ENCODE measurements around the gene PLXNA4.

Gene PLXNA4

DNA sequence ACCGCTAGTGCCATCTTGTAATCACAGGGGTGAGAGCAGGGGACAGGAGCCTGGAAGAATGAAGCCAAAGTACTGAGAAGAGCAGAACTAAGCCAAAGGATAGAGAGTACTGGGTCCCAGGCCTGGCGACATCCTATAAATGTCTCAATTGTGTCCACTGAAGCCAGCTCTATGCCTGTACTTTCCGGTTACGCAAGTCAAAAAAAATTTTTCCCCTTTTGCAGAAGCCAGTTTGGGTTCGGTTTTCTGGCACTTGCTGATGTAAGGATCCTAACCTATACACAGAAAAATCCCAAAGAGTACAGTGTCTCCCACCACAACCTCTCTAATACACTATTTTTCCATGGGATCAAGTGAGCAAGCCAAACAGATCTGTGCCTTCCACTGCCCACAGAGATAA lies 61.1 kb downstream of the PLXNA4 start:
- DNase-seq (ENCODE audit: insufficient read length, low spot score) (no peak), FAIRE-seq (no peak)
- no peak for TF ChIP-seq PAX5 (IDR thresholded peaks at IDR 0.05; ENCODE audit: insufficient read depth, low read length, severe bottlenecking)
- no peak for TF ChIP-seq POU2F2 (IDR thresholded peaks at IDR 0.05; ENCODE audit: low read depth, low read length)
- TF ChIP-seq POLR2AphosphoS5 (IDR thresholded peaks at IDR 0.05; ENCODE audit: low read depth, low read length): no peak
- no peak for TF ChIP-seq TAF1 (IDR thresholded peaks at IDR 0.05; ENCODE audit: low read depth, low read length)
- no peak for TF ChIP-seq SPI1 (IDR thresholded peaks at IDR 0.05; ENCODE audit: low read depth, low read length)
- no peak for TF ChIP-seq POLR2A (IDR thresholded peaks at IDR 0.05; ENCODE audit: low read depth, low read length)

- no peak for FAIRE-seq
- TF ChIP-seq POU2F2 (IDR thresholded peaks at IDR 0.05; ENCODE audit: low read depth, low read length): no peak
- TF ChIP-seq TAF1 (IDR thresholded peaks at IDR 0.05; ENCODE audit: low read depth, low read length): no peak
- TF ChIP-seq SPI1 (IDR thresholded peaks at IDR 0.05; ENCODE audit: low read depth, low read length): no peak
- TF ChIP-seq POLR2A (IDR thresholded peaks at IDR 0.05; ENCODE audit: low read depth, low read length): no peak
- no peak for TF ChIP-seq PAX5 (IDR thresholded peaks at IDR 0.05; ENCODE audit: insufficient read depth, low read length, severe bottlenecking)
- no peak for TF ChIP-seq POLR2AphosphoS5 (IDR thresholded peaks at IDR 0.05; ENCODE audit: low read depth, low read length)
- DNase-seq (ENCODE audit: insufficient read length, low spot score): no peak
Measured at GRCh38 chr7:132514430-132514829, 61.8 kb downstream of the PLXNA4 start.

DNA sequence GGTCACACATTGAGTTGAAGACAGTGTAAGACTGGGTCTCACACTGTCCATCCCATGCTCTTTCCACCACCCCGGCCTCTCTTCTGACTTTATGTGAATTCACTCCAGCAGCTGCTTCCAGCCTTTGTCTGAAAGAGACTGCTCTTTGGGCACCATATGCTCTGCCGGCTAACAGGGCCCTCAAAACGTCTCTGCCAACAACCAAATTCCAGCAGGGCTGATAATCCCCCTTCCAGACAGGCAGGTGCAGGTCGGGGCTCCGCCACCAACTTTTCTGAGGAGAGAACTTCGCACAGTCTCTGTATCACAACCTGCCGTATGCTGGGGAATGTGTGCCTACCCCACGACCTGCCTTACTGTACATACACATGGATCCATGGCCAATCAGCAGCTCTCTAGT lies 64.3 kb downstream of the PLXNA4 start:
- TF ChIP-seq SPI1 (IDR thresholded peaks at IDR 0.05; ENCODE audit: low read depth, low read length) (no peak), PAX5 (IDR thresholded peaks at IDR 0.05; ENCODE audit: insufficient read depth, low read length, severe bottlenecking) (no peak), TAF1 (IDR thresholded peaks at IDR 0.05; ENCODE audit: low read depth, low read length) (no peak), POU2F2 (IDR thresholded peaks at IDR 0.05; ENCODE audit: low read depth, low read length) (no peak), POLR2AphosphoS5 (IDR thresholded peaks at IDR 0.05; ENCODE audit: low read depth, low read length) (no peak), POLR2A (IDR thresholded peaks at IDR 0.05; ENCODE audit: low read depth, low read length) (no peak)
- FAIRE-seq (no peak), DNase-seq (ENCODE audit: insufficient read length, low spot score) (no peak)

GRCh38 chr7:132511387-132511786 lies 64.9 kb downstream of the PLXNA4 start:
- no peak for FAIRE-seq
- TF ChIP-seq TAF1 (IDR thresholded peaks at IDR 0.05; ENCODE audit: low read depth, low read length) (no peak), PAX5 (IDR thresholded peaks at IDR 0.05; ENCODE audit: insufficient read depth, low read length, severe bottlenecking) (no peak), SPI1 (IDR thresholded peaks at IDR 0.05; ENCODE audit: low read depth, low read length) (no peak), POLR2AphosphoS5 (IDR thresholded peaks at IDR 0.05; ENCODE audit: low read depth, low read length) (no peak), POLR2A (IDR thresholded peaks at IDR 0.05; ENCODE audit: low read depth, low read length) (no peak), POU2F2 (IDR thresholded peaks at IDR 0.05; ENCODE audit: low read depth, low read length) (no peak)
- DNase-seq (ENCODE audit: insufficient read length, low spot score): no peak

DNA sequence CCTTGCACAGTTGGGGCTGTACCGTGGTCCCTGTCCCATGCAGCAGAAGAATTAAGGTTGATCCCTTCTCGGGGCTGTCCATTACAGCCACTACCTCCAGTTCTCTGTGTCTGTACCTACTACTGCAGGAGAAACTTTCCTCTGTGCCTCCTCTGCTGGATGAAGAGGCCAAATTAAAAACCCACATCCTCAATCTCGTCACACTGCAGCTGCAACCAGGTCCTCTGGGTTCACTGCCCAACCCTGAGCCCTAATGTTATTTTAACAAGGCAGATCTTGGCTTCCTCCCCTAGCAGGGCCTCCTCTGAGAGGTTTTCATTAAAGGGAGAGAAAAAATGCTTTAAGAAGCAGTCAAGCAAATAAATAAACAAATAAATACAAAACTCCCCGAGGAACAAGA lies 66.6 kb downstream of the PLXNA4 start:
- no peak for TF ChIP-seq POU2F2 (IDR thresholded peaks at IDR 0.05; ENCODE audit: low read depth, low read length)
- no peak for TF ChIP-seq POLR2A (IDR thresholded peaks at IDR 0.05; ENCODE audit: low read depth, low read length)
- no peak for TF ChIP-seq POLR2AphosphoS5 (IDR thresholded peaks at IDR 0.05; ENCODE audit: low read depth, low read length)
- FAIRE-seq: no peak
- DNase-seq (ENCODE audit: insufficient read length, low spot score): no peak

GRCh38 chr7:132508724-132509353 lies 67.4 kb downstream of the PLXNA4 start:
- DNase-seq (ENCODE audit: insufficient read length, low spot score): no peak
- TF ChIP-seq PAX5 (IDR thresholded peaks at IDR 0.05; ENCODE audit: insufficient read depth, low read length, severe bottlenecking) (no peak), POU2F2 (IDR thresholded peaks at IDR 0.05; ENCODE audit: low read depth, low read length) (no peak), SPI1 (IDR thresholded peaks at IDR 0.05; ENCODE audit: low read depth, low read length) (no peak)
- FAIRE-seq: no peak

GRCh38 chr7:132504852-132505251 lies 71.4 kb downstream of the PLXNA4 start:
- DNase-seq (ENCODE audit: insufficient read length, low spot score): no peak
- TF ChIP-seq PAX5 (IDR thresholded peaks at IDR 0.05; ENCODE audit: insufficient read depth, low read length, severe bottlenecking) (no peak), POLR2A (IDR thresholded peaks at IDR 0.05; ENCODE audit: low read depth, low read length) (no peak), TAF1 (IDR thresholded peaks at IDR 0.05; ENCODE audit: low read depth, low read length) (no peak), POLR2AphosphoS5 (IDR thresholded peaks at IDR 0.05; ENCODE audit: low read depth, low read length) (no peak), POU2F2 (IDR thresholded peaks at IDR 0.05; ENCODE audit: low read depth, low read length) (no peak), SPI1 (IDR thresholded peaks at IDR 0.05; ENCODE audit: low read depth, low read length) (no peak)
- FAIRE-seq: no peak

DNA sequence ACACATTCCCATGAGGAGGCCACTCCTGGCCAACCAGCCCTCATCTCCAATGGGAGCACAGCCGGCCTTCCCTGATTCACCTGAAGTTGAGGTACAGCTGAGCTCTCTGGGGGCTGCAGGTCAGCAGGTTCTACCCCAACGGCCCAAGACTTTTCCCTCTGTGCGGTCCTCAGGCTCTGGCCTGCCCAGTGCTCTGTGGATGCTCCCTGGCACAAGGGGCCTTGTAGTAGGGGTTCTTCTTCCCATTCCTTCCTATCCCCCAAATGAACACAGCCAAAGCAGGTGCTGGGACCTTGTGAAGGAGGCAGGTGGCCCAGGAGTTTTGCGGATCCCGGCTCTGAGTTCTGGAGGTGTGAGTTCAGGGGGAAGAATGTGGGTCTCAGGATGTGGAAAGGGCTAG lies 72.2 kb downstream of the PLXNA4 start:
- FAIRE-seq (no peak), DNase-seq (ENCODE audit: insufficient read length, low spot score) (no peak)
- TF ChIP-seq SPI1 (IDR thresholded peaks at IDR 0.05; ENCODE audit: low read depth, low read length): no peak
- no peak for TF ChIP-seq POLR2AphosphoS5 (IDR thresholded peaks at IDR 0.05; ENCODE audit: low read depth, low read length)
- no peak for TF ChIP-seq PAX5 (IDR thresholded peaks at IDR 0.05; ENCODE audit: insufficient read depth, low read length, severe bottlenecking)
- TF ChIP-seq TAF1 (IDR thresholded peaks at IDR 0.05; ENCODE audit: low read depth, low read length): no peak
- no peak for TF ChIP-seq POLR2A (IDR thresholded peaks at IDR 0.05; ENCODE audit: low read depth, low read length)
- TF ChIP-seq POU2F2 (IDR thresholded peaks at IDR 0.05; ENCODE audit: low read depth, low read length): no peak

DNA sequence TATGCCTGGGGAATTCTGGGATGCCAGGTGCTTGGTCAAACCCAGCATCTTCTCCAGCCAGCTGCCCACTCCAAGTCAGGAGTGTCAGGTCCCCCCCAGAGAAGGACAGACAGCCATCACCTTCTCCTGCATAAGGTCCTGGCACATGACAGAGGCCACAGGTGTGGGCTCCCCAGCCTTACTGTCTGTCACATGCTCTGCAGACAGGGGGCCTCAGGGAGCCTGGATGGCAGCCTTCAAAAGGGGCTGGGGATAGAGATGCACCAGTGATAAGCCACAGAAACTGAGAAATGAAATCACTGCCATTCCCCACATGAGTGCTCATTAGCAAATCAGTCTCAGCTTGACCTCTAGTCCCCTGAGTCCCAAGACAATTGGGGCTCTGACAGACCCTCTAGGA lies 72.9 kb downstream of the PLXNA4 start:
- no peak for FAIRE-seq
- DNase-seq (ENCODE audit: insufficient read length, low spot score): no peak
- TF ChIP-seq POU2F2 (IDR thresholded peaks at IDR 0.05; ENCODE audit: low read depth, low read length) (no peak), PAX5 (IDR thresholded peaks at IDR 0.05; ENCODE audit: insufficient read depth, low read length, severe bottlenecking) (no peak)

- no peak for TF ChIP-seq SPI1 (IDR thresholded peaks at IDR 0.05; ENCODE audit: low read depth, low read length)
- no peak for TF ChIP-seq PAX5 (IDR thresholded peaks at IDR 0.05; ENCODE audit: insufficient read depth, low read length, severe bottlenecking)
- TF ChIP-seq POLR2AphosphoS5 (IDR thresholded peaks at IDR 0.05; ENCODE audit: low read depth, low read length): no peak
- TF ChIP-seq TAF1 (IDR thresholded peaks at IDR 0.05; ENCODE audit: low read depth, low read length): no peak
- TF ChIP-seq POU2F2 (IDR thresholded peaks at IDR 0.05; ENCODE audit: low read depth, low read length): no peak
- DNase-seq (ENCODE audit: insufficient read length, low spot score) (no peak), FAIRE-seq (no peak)
Measured at GRCh38 chr7:132501956-132502355, 74.3 kb downstream of the PLXNA4 start.
